Measurements from ENCODE around the gene BCL7B. TPM values are rescaled to one million over a fixed set of nuclear protein-coding genes. Genes with fewer than 3 reads are reported as not detected.
"Not testable (repeated sequence)": the region's sequence is repeated elsewhere in the genome, so short reads cannot be mapped to it uniquely, and the experiment has no call there.

The BCL7B gene
- total RNA-seq, 1 donor from 2014 or later: 49.6 TPM

DNA sequence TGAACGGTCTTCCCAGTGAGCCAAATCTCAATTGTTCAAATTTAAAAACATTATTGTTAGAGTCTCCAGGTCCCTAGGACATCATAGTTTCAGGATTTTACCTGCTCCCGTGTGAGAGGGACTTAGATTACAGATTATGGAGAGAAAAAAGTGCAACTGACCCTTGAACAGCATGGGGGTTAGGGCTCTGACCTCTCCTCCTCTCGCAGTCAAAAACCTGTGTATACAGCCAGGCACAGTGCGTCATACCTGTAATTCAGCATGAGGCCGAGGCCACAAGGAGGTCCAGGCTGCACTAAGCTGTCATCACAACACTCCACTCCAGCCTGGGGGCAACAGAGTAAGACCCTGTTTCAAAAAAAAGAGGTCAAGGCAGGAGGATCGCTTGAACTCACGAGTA, 60.9 kb downstream of the BCL7B start:
- no peak for DNase-seq (ENCODE audit: low spot score)

DNA sequence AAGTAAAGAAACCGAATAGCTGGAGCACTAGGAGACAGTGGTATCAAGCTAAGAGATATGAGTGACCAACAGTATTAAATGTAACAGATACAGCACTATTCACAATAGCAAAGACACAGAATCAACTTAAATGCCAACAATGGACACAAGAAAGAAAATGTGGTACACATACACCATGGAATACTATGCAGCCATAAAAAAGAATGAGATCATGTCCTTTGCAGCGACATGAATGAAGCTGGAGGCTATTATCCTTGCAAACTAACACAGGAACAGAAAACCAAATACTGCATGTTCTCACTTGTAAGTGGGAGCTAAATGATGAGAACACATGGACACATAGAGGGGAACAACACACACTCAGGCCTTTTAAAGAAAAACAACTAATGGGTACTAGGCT, 62.0 kb downstream of the BCL7B start:
- not testable (repeated sequence) for DNase-seq (ENCODE audit: low spot score)

DNA sequence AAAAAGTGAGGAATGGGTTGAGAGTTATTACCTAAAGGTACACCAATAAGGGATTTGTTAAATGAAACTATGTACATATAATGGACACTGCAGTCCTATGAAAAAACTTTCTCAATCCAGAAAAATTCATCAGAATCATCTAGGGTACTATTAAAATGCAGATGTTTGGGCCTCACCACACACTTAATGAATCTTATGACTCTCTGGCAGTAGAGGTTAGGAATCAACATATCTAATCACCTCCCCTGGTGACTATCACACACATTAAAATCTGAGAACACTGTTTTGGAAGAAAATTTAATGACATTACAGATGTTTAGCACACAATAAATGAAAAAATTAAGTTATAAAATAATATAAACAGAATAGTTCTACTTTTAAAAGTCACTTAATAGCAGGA, 67.5 kb downstream of the BCL7B start:
- DNase-seq (ENCODE audit: low spot score): no peak

DNA sequence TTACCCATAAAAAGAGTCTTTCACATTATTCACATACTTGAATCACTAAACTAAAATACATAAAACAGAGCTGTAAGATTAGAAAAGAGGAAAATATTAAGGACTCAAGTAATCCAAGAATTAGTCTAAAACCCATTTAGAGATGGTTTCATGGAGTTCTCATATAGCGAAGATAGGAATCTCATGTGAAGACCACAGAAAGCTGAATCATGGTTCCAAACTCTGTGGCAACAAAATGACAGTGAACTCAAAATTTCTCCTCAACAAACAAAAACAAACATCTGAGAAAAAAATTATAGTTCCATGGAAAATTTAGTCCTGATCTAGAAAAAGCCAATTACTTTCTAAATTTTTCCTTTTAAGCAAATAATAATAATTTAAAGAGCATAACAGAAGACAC, 70.0 kb downstream of the BCL7B start:
- DNase-seq (ENCODE audit: low spot score): no peak

Other genes starting within 250 kb of the BCL7B start
- 23.8 TPM for gene NSUN5, start 248.9 kb downstream of the BCL7B start, total RNA-seq
- gene TRIM50, start 229.6 kb downstream of the BCL7B start, total RNA-seq: not detected
- gene FKBP6, start 229.5 kb downstream of the BCL7B start, total RNA-seq: not detected
- 0.21 TPM for gene FZD9, start 123.9 kb downstream of the BCL7B start, total RNA-seq
- 65.0 TPM for gene BAZ1B, start 35.4 kb downstream of the BCL7B start, total RNA-seq
- 33.0 TPM for gene TBL2, start 20.9 kb upstream of the BCL7B start, total RNA-seq
- gene MLXIPL, start 66.8 kb upstream of the BCL7B start, total RNA-seq: 4.6 TPM
- gene VPS37D, start 110.1 kb upstream of the BCL7B start, total RNA-seq: 0.86 TPM
- 16.5 TPM for gene DNAJC30, start 125.8 kb upstream of the BCL7B start, total RNA-seq
- 69.6 TPM for gene BUD23, start 125.9 kb upstream of the BCL7B start, total RNA-seq
- 8.4 TPM for gene STX1A, start 162.0 kb upstream of the BCL7B start, total RNA-seq
- 47.7 TPM for gene ABHD11, start 181.1 kb upstream of the BCL7B start, total RNA-seq
- gene CLDN3, start 212.6 kb upstream of the BCL7B start, total RNA-seq: 6.8 TPM

Data from ureter (tissue), 1 donor.